ES-I3 (cell line): ENCODE data around the gene SLC6A19.

Source experiments
- H3K36me3 ChIP-seq: 2 replicates; pipeline ENCODE4 v1.6.1; 2013; ENCODE audit warnings: mild to moderate bottlenecking, low read length, control low read depth, moderate library complexity; ENCODE audit not compliant: insufficient read depth
- H3K4me1 ChIP-seq: 2 replicates; pipeline ENCODE4 v1.6.1; 2013; ENCODE audit warnings: mild to moderate bottlenecking, control low read depth, low read length; ENCODE audit not compliant: insufficient read depth
- H3K9ac ChIP-seq: 2 replicates; pipeline ENCODE4 v1.6.1; 2013; ENCODE audit warnings: low read depth, mild to moderate bottlenecking, low read length, moderate library complexity
- H3K9me3 ChIP-seq: 2 replicates; pipeline ENCODE4 v1.6.1; 2013; ENCODE audit warnings: mild to moderate bottlenecking, low read length, moderate library complexity; ENCODE audit not compliant: control insufficient read depth, insufficient read depth

The SLC6A19 gene

GRCh38 chr5:1231354-1231905 lies 30.0 kb downstream of the SLC6A19 start:
- Histone ChIP-seq H3K36me3 (no peaks in the 10 kb centered on the region), H3K9me3 (no peaks in the 10 kb centered on the region), H3K9ac (no peak overlapping the region), H3K4me1 (no peaks in the 10 kb centered on the region)

- no peaks in the 10 kb centered on the region for H3K4me1 ChIP-seq
Measured at GRCh38 chr5:1232780-1233179, 31.4 kb downstream of the SLC6A19 start.

GRCh38 chr5:1235379-1235778 lies 34.0 kb downstream of the SLC6A19 start:
- H3K4me1 ChIP-seq, result no peaks in the 10 kb centered on the region
- H3K9me3 ChIP-seq, result no peaks in the 10 kb centered on the region
- no peak overlapping the region for H3K9ac ChIP-seq
- no peaks in the 10 kb centered on the region for H3K36me3 ChIP-seq

More at GRCh38 chr5:1232780-1233179, 31.4 kb downstream of the SLC6A19 start:
- Histone ChIP-seq H3K9me3 (no peaks in the 10 kb centered on the region), H3K9ac (no peak overlapping the region), H3K36me3 (no peaks in the 10 kb centered on the region)

GRCh38 chr5:1235838-1236237 lies 34.4 kb downstream of the SLC6A19 start:
- no peaks in the 10 kb centered on the region for H3K4me1 ChIP-seq

GRCh38 chr5:1239505-1240251 lies 38.3 kb downstream of the SLC6A19 start:
- Histone ChIP-seq H3K4me1 (no peaks in the 10 kb centered on the region), H3K36me3 (no peaks in the 10 kb centered on the region), H3K9ac (no peak overlapping the region), H3K9me3 (no peaks in the 10 kb centered on the region)

More at GRCh38 chr5:1235838-1236237, 34.4 kb downstream of the SLC6A19 start:
- Histone ChIP-seq H3K9me3 (no peaks in the 10 kb centered on the region), H3K9ac (no peak overlapping the region), H3K36me3 (no peaks in the 10 kb centered on the region)

GRCh38 chr5:1240496-1241260 lies 39.3 kb downstream of the SLC6A19 start:
- Histone ChIP-seq H3K9me3 (no peaks in the 10 kb centered on the region), H3K4me1 (no peaks in the 10 kb centered on the region), H3K36me3 (no peaks in the 10 kb centered on the region), H3K9ac (no peak overlapping the region)

GRCh38 chr5:1241509-1242080 lies 40.2 kb downstream of the SLC6A19 start:
- Histone ChIP-seq H3K36me3 (no peaks in the 10 kb centered on the region), H3K9me3 (no peaks in the 10 kb centered on the region), H3K4me1 (no peaks in the 10 kb centered on the region), H3K9ac (no peak overlapping the region)

- H3K4me1 ChIP-seq, result no peaks in the 10 kb centered on the region
- H3K9me3 ChIP-seq, result no peaks in the 10 kb centered on the region
- H3K9ac ChIP-seq, result no peak overlapping the region
- H3K36me3 ChIP-seq, result no peaks in the 10 kb centered on the region
Measured at GRCh38 chr5:1242733-1243486, 41.5 kb downstream of the SLC6A19 start.

- Histone ChIP-seq H3K4me1 (no peaks in the 10 kb centered on the region), H3K9ac (no peak overlapping the region), H3K9me3 (no peaks in the 10 kb centered on the region), H3K36me3 (no peaks in the 10 kb centered on the region)
Measured at GRCh38 chr5:1243487-1244130, 42.2 kb downstream of the SLC6A19 start.

- H3K9me3 ChIP-seq, result no peaks in the 10 kb centered on the region
- H3K9ac ChIP-seq, result no peak overlapping the region
- no peaks in the 10 kb centered on the region for H3K36me3 ChIP-seq
- no peaks in the 10 kb centered on the region for H3K4me1 ChIP-seq
Measured at GRCh38 chr5:1244255-1244654, 42.9 kb downstream of the SLC6A19 start.

- Histone ChIP-seq H3K36me3 (no peaks in the 10 kb centered on the region), H3K9ac (no peak overlapping the region), H3K4me1 (no peaks in the 10 kb centered on the region), H3K9me3 (no peaks in the 10 kb centered on the region)
Measured at GRCh38 chr5:1244976-1245375, 43.6 kb downstream of the SLC6A19 start.

GRCh38 chr5:1245905-1246576 lies 44.6 kb downstream of the SLC6A19 start:
- Histone ChIP-seq H3K9ac (no peak overlapping the region), H3K9me3 (no peaks in the 10 kb centered on the region), H3K4me1 (no peaks in the 10 kb centered on the region), H3K36me3 (no peaks in the 10 kb centered on the region)

GRCh38 chr5:1246711-1247431 lies 45.5 kb downstream of the SLC6A19 start:
- Histone ChIP-seq H3K9ac (no peak overlapping the region), H3K4me1 (no peaks in the 10 kb centered on the region), H3K36me3 (no peaks in the 10 kb centered on the region), H3K9me3 (no peaks in the 10 kb centered on the region)
